Mucosa of descending colon (tissue), 3 donors: ENCODE data around the gene KCNK6. TPM values are rescaled to one million over a fixed set of nuclear protein-coding genes. Genes with fewer than 3 reads are reported as not detected.

ENCODE experiments used
- ATAC-seq: fragments of 200-7000 bp; cut with Tn5 transposase; one replicate; pipeline ENCODE4 v1.9.1; 2020; ENCODE audit warnings: mild to moderate bottlenecking, moderate library complexity
- DNase-seq, 3 donors: peaks; one replicate each; pipeline ENCODE4 v3.0.0-alpha.2; 2020
- H3K36me3 ChIP-seq: fragments of 200-600 bp; one replicate; pipeline ENCODE4 v1.8.0; 2021; ENCODE audit warnings: low read depth, mild to moderate bottlenecking
- H3K4me1 ChIP-seq: fragments of 200-600 bp; one replicate; pipeline ENCODE4 v1.8.0; 2021; ENCODE audit warnings: low read depth, mild to moderate bottlenecking
- H3K4me3 ChIP-seq: fragments of 200-600 bp; one replicate; pipeline ENCODE4 v1.8.0; 2021; ENCODE audit warnings: mild to moderate bottlenecking
- H3K9me3 ChIP-seq: fragments of 200-600 bp; one replicate; pipeline ENCODE4 v1.8.0; 2021; ENCODE audit warnings: mild to moderate bottlenecking
- CTCF ChIP-seq: fragments of 200-600 bp; IDR thresholded peaks from one replicate; pipeline ENCODE4 v1.8.0; 2022; ENCODE audit warnings: antibody characterized with exemption, mild to moderate bottlenecking
- intact Hi-C, 2 donors: fragments of 100-400 bp; cut with DNase I in 1 of 2; cut with micrococcal nuclease in 1 of 2; formaldehyde crosslinking; loops; one replicate each; pipeline versions ENCODE4 v1.11.0 to v1.11.1; 2022; cut with DNase I, micrococcal nuclease
- total RNA-seq, 3 donors: library from RNA; stranded (reverse); fragmentation: NEBNext Ultra II Directional in 2 of 3; extraction: Animal tissue kit (Norgen Biotek cat#: 25700) in 2 of 3; gene quantifications; one replicate each; pipeline versions ENCODE4 v1.2.1 to v1.2.4, GENCODE V29; 2021 to 2023
- donor health status: DM: no; HTN: no; CAD: no; lungs with moderate emphysema.
- donor health status: DM: no; HTN: no; CAD: no.
- donor health status: DM: no; HTN: yes; CAD: no.

KCNK6 gene
- total RNA-seq, 3 donors from 2014 or later, result 24.8 to 27.8 (median 25.6) TPM

- H3K4me3 ChIP-seq, result no peak overlapping the region
- ATAC-seq (no peak), DNase-seq (no peak)
- H3K4me1 ChIP-seq, result peaks cover 13% of the 10 kb centered on the region
- no peak for TF ChIP-seq CTCF
- intact Hi-C loops, result no loop called here
- H3K36me3 ChIP-seq, result peaks cover 8% of the 10 kb centered on the region
- no peaks in the 10 kb centered on the region for H3K9me3 ChIP-seq
These were observed 59.2 kb downstream of the KCNK6 start for GRCh38 chr19:38378866-38379265.

- intact Hi-C loops, result no loop called here
- Histone ChIP-seq H3K4me3 (no peak overlapping the region), H3K9me3 (no peaks in the 10 kb centered on the region), H3K4me1 (peaks cover 7% of the 10 kb centered on the region), H3K36me3 (peaks cover 3% of the 10 kb centered on the region)
- TF ChIP-seq CTCF, result no peak
- ATAC-seq (no peak), DNase-seq (no peak)
These were observed 61.5 kb downstream of the KCNK6 start for GRCh38 chr19:38381138-38381537.

Other genes starting within 250 kb of the KCNK6 start
- gene DPF1, start 95.6 kb upstream of the KCNK6 start, total RNA-seq, result under 1 TPM in 1 of 3 donors, not detected in 2; 0.22 TPM
- gene PPP1R14A, start 63.5 kb upstream of the KCNK6 start, total RNA-seq, result 100 to 1,000 TPM in 1 of 3 donors, 10 to 100 TPM in 1, 1 to 10 TPM in 1; 9.0 to 186 (median 19.9) TPM
- gene SPINT2, start 55.3 kb upstream of the KCNK6 start, total RNA-seq, result 100 to 1,000 TPM; 355 to 802 (median 787) TPM
- gene C19orf33, start 15.6 kb upstream of the KCNK6 start, total RNA-seq, result 100 to 1,000 TPM in 2 of 3 donors, 10 to 100 TPM in 1; 82.5 to 310 (median 235) TPM
- 10 to 100 TPM; 21.4 to 31.5 (median 23.9) TPM for gene YIF1B, start 3.9 kb upstream of the KCNK6 start, total RNA-seq
- gene CATSPERG, start 16.0 kb downstream of the KCNK6 start, total RNA-seq, result 10 to 100 TPM in 2 of 3 donors, 1 to 10 TPM in 1; 8.1 to 14.2 (median 10.1) TPM
- 100 to 1,000 TPM; 121 to 144 (median 141) TPM for gene PSMD8, start 54.7 kb downstream of the KCNK6 start, total RNA-seq
- gene GGN, start 68.2 kb downstream of the KCNK6 start, total RNA-seq, result under 1 TPM in 2 of 3 donors, not detected in 1; 0.12 to 0.20 TPM
- gene SPRED3, start 68.9 kb downstream of the KCNK6 start, total RNA-seq, result under 1 TPM; 0.46 to 0.82 (median 0.80) TPM
- 10 to 100 TPM; 24.1 to 42.3 (median 30.1) TPM for gene FAM98C, start 83.2 kb downstream of the KCNK6 start, total RNA-seq
- 1 to 10 TPM in 2 of 3 donors, under 1 TPM in 1; 0.55 to 2.3 (median 2.0) TPM for gene RASGRP4, start 106.4 kb downstream of the KCNK6 start, total RNA-seq
- gene RYR1, start 113.8 kb downstream of the KCNK6 start, total RNA-seq, result 1 to 10 TPM in 2 of 3 donors, under 1 TPM in 1; 0.46 to 2.5 (median 1.3) TPM